Measurements from ENCODE around the gene CPPED1. TPM values are rescaled to one million over a fixed set of nuclear protein-coding genes. Genes with fewer than 3 reads are reported as not detected.

The CPPED1 gene
- total and polyA plus RNA-seq, 10 of the 15 experiments (the other 5 are each of a cell fraction or from before 2014, with no cell fraction given): 7.1 to 39.0 (median 16.0) TPM

GRCh38 chr16:12646490-12647274 is 157.0 kb downstream of the CPPED1 start (continued):
- TF ChIP-seq, protein P1, sequence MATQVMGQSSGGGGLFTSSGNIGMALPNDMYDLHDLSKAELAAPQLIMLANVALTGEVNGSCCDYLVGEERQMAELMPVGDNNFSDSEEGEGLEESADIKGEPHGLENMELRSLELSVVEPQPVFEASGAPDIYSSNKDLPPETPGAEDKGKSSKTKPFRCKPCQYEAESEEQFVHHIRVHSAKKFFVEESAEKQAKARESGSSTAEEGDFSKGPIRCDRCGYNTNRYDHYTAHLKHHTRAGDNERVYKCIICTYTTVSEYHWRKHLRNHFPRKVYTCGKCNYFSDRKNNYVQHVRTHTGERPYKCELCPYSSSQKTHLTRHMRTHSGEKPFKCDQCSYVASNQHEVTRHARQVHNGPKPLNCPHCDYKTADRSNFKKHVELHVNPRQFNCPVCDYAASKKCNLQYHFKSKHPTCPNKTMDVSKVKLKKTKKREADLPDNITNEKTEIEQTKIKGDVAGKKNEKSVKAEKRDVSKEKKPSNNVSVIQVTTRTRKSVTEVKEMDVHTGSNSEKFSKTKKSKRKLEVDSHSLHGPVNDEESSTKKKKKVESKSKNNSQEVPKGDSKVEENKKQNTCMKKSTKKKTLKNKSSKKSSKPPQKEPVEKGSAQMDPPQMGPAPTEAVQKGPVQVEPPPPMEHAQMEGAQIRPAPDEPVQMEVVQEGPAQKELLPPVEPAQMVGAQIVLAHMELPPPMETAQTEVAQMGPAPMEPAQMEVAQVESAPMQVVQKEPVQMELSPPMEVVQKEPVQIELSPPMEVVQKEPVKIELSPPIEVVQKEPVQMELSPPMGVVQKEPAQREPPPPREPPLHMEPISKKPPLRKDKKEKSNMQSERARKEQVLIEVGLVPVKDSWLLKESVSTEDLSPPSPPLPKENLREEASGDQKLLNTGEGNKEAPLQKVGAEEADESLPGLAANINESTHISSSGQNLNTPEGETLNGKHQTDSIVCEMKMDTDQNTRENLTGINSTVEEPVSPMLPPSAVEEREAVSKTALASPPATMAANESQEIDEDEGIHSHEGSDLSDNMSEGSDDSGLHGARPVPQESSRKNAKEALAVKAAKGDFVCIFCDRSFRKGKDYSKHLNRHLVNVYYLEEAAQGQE (IDR thresholded peaks at IDR 0.05; ENCODE audit: low read depth, low read length): no peak
- TF ChIP-seq ASH2L (IDR thresholded peaks at IDR 0.05; ENCODE audit: borderline replicate concordance, low read depth): no peak
- TF ChIP-seq RELA (IDR thresholded peaks at IDR 0.05; ENCODE audit: borderline replicate concordance, partially characterized antibody): peak; percentile 65
- peak; percentile 74 for TF ChIP-seq MTA2 (IDR thresholded peaks at IDR 0.05; ENCODE audit: low read depth)
- TF ChIP-seq MAX (IDR thresholded peaks at IDR 0.05; ENCODE audit: low read depth, low read length): 0 out of 2 replicates have a peak, but pooled peaks have one; percentile 22
- TF ChIP-seq HDGF (IDR thresholded peaks at IDR 0.05): no peak
- TF ChIP-seq EED (IDR thresholded peaks at IDR 0.05; ENCODE audit: low read depth): peak; percentile 44; the same call in 1 of the 2 replicates
- TF ChIP-seq JUNB (IDR thresholded peaks at IDR 0.05): peak; percentile 39
- TF ChIP-seq TCF3 (IDR thresholded peaks at IDR 0.05; ENCODE audit: borderline replicate concordance, insufficient read depth, low read depth, low read length): no peak
- no peak for TF ChIP-seq KAT2A (conservative IDR thresholded peaks at IDR 0.05; ENCODE audit: control insufficient read depth, low read depth, low read length)
- peak; percentile 55; the same call in 1 of the 2 replicates for TF ChIP-seq RELB (IDR thresholded peaks at IDR 0.05; ENCODE audit: low read depth)
- TF ChIP-seq MEF2A (IDR thresholded peaks at IDR 0.05; ENCODE audit: insufficient read depth, low read depth, low read length): peak; percentile 27; the same call in 1 of the 2 replicates
- 0 out of 2 replicates have a peak, but pooled peaks have one; percentile 23 for TF ChIP-seq BCL11A (IDR thresholded peaks at IDR 0.05; ENCODE audit: low read depth, low read length)
- TF ChIP-seq SIX5 (IDR thresholded peaks at IDR 0.05; ENCODE audit: low read depth, low read length, severe bottlenecking): no peak
- TF ChIP-seq, protein P2, sequence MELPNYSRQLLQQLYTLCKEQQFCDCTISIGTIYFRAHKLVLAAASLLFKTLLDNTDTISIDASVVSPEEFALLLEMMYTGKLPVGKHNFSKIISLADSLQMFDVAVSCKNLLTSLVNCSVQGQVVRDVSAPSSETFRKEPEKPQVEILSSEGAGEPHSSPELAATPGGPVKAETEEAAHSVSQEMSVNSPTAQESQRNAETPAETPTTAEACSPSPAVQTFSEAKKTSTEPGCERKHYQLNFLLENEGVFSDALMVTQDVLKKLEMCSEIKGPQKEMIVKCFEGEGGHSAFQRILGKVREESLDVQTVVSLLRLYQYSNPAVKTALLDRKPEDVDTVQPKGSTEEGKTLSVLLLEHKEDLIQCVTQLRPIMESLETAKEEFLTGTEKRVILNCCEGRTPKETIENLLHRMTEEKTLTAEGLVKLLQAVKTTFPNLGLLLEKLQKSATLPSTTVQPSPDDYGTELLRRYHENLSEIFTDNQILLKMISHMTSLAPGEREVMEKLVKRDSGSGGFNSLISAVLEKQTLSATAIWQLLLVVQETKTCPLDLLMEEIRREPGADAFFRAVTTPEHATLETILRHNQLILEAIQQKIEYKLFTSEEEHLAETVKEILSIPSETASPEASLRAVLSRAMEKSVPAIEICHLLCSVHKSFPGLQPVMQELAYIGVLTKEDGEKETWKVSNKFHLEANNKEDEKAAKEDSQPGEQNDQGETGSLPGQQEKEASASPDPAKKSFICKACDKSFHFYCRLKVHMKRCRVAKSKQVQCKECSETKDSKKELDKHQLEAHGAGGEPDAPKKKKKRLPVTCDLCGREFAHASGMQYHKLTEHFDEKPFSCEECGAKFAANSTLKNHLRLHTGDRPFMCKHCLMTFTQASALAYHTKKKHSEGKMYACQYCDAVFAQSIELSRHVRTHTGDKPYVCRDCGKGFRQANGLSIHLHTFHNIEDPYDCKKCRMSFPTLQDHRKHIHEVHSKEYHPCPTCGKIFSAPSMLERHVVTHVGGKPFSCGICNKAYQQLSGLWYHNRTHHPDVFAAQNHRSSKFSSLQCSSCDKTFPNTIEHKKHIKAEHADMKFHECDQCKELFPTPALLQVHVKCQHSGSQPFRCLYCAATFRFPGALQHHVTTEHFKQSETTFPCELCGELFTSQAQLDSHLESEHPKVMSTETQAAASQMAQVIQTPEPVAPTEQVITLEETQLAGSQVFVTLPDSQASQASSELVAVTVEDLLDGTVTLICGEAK (IDR thresholded peaks at IDR 0.05; ENCODE audit: borderline replicate concordance): no peak
- TF ChIP-seq, protein P3, sequence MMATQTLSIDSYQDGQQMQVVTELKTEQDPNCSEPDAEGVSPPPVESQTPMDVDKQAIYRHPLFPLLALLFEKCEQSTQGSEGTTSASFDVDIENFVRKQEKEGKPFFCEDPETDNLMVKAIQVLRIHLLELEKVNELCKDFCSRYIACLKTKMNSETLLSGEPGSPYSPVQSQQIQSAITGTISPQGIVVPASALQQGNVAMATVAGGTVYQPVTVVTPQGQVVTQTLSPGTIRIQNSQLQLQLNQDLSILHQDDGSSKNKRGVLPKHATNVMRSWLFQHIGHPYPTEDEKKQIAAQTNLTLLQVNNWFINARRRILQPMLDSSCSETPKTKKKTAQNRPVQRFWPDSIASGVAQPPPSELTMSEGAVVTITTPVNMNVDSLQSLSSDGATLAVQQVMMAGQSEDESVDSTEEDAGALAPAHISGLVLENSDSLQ (IDR thresholded peaks at IDR 0.05): peak; percentile 41; the same call in 1 of the 2 replicates
- TF ChIP-seq EP300 (IDR thresholded peaks at IDR 0.05; ENCODE audit: borderline replicate concordance in 1 of 2, control insufficient read depth in 1 of 2, low read depth in 2 of 2, low read length in 2 of 2): no peak
- 0 out of 2 replicates have a peak, but pooled peaks have one; percentile 19 for TF ChIP-seq JUND (IDR thresholded peaks at IDR 0.05; ENCODE audit: low read depth, low read length)
